Left renal pelvis (tissue), 4 donors: ENCODE results near the gene SFSWAP. TPM values are rescaled to one million over a fixed set of nuclear protein-coding genes. Genes with fewer than 3 reads are reported as not detected.

ENCODE experiments used
- DNase-seq, 4 donors: peaks; one replicate each; pipeline ENCODE4 v3.0.0-alpha.2; 2013; ENCODE audit warnings: low read depth in 4 of 4, low spot score in 3 of 4
- polyA plus RNA-seq, 4 donors: library from polyadenylated mRNA; unstranded; fragments of 120-200 nt; gene quantifications; one replicate each; pipeline ENCODE4 v1.2.1, GENCODE V29; 2013; ENCODE audit not compliant: insufficient read length in 4 of 4

Gene SFSWAP
- polyA plus RNA-seq, 4 donors = 40.3 to 58.4 (median 47.4) TPM

GRCh38 chr12:131783915-131784541 is 73.1 kb downstream of the SFSWAP start:
- no peak for DNase-seq

DNA sequence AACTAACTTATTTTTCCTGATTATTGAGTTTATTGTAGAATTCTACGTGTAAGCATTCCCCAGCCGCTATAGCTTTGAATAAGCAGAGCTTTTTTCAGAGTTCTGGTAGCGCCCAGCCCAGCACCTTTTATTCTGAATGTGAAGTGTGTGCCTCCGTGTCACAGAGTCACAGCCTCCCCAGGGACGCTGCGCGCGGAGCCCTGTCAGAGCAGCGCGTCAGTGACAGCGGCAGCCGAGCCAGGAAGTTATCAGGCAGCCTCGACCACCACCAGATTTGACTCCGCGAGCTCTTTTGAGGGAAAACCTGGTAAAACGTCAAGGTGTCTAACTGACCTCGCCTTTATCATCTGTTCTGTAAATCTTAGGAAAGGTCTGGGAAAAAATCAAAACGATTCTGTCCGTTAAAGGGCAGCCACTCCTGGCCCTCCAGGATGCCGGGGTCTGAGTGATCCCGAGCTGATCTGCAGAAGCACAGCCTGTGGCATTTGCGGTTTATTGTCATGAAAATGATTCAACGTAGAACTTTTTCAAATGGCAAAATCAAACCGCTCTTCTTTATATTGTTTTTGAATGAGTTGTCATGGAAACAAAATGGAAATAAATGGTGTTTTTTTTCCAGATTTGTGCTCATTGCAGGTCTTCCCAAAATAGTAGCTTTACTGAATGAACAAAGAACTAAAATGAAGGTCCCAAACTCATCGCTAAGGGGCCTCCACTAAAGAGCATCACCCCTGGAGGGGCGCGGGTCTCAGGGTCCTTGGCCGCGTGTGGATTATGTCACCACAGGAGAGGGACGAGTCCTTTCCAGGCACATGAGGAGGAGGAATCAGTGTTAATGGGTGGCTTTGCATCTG is 74.2 kb downstream of the SFSWAP start:
- DNase-seq = no peak

- DNase-seq = no peak
Measured at GRCh38 chr12:131785763-131786330, 75.0 kb downstream of the SFSWAP start.

GRCh38 chr12:131786331-131786730 is 75.4 kb downstream of the SFSWAP start:
- DNase-seq = no peak

DNA sequence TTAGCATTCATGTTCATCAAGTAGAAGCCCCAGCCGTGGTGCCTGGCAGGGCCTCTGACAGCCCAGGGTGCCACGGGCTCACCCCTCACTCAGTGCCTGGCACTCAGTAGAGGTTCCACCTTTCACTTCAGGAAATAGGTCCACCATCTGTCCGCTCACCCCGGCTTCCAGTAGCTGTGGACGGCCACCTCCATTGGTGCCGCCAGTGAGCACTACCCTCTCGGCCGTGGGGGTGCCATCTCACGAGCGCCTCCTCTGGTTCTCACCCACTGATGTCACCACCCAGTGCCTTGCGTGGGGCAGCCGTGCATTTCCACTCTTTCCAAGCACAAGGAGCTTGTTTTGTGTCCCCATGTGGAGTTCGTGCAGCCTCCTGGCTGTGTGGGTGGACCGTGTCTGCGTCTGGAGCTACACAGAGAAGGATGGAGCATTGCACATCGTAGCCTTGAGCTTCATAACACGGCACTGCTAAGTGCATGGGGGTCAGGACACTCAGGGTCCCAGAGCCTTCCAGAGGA is 76.3 kb downstream of the SFSWAP start:
- DNase-seq = no peak

DNA sequence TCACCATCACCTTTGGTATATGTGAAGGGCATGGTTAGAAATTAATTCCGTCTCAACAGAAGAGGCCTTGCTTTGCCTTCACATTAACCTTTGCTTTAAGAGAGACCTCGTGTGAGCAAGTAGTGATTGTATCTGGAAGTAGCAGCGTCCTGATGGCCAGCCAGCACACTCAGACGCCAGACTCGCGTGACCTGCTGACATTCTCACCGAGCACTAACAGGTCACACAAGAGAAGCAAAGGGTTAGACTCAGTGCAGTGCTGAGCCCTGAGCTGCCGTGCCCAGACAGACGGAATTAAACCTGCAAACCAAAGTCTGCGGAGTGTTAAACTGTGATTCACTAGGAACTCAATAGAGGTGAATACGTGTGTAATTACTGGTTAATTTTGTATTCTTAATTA is 77.2 kb downstream of the SFSWAP start:
- DNase-seq = no peak

DNA sequence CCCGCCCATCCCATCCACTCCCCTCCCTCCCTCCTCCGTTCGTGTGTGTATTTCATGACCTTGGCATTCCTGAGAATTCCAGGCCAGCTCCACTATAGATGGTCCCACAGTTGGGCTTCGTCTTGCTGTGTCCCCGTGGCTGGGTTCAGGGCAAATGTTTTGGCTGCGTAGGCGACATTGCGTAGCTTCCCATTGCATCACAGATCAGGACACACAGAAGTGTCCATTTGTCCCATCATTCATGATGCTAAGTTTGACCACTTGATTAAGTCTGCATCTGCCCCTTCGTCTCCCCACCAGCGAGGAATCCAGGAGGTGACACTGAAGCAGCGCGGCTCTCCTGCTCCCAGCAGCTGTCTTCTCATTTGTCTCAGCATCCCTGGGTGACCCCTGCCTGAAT is 78.7 kb downstream of the SFSWAP start:
- no peak for DNase-seq

GRCh38 chr12:131793243-131794022 is 82.5 kb downstream of the SFSWAP start:
- no peak for DNase-seq

DNA sequence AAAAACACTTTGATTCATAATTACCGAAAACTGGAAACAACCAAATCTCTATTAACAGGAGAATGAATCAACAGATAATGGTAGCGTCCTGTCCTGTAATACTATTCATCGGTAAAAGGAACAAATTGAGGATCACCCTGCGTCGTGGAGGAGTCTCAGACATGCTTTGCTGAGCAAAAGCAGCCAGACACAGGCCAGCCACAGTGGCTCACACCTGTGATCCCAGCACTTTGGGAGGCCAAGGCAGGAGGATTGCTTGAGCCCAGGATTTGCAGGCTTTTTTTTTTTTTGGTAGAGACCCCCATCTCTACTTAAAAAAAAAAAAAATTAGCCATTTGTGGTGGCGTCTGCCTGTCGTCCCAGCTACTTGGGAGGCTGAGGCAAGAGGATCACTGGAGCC is 83.2 kb downstream of the SFSWAP start:
- no peak for DNase-seq

DNA sequence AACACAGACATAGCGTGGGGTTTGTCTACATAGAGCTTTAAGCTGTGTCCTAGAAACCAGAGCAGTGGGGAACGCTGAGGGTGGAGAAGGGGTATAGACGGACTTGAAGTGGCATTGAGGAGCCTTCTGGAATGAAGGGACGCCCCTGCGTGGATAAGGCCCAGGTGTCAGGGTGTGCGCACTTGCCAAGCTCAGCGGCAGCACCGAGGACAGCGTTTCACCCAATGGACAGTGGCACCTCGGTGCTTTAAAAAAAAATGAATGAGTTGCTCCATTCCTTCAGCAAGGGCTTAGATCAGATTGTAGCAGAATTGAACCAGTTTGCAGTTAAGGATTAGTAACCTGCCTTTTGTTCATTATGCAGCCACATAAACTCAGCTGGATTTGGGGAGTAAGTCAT is 83.7 kb downstream of the SFSWAP start:
- no peak for DNase-seq

GRCh38 chr12:131795064-131795463 is 84.2 kb downstream of the SFSWAP start:
- DNase-seq = no peak

DNA sequence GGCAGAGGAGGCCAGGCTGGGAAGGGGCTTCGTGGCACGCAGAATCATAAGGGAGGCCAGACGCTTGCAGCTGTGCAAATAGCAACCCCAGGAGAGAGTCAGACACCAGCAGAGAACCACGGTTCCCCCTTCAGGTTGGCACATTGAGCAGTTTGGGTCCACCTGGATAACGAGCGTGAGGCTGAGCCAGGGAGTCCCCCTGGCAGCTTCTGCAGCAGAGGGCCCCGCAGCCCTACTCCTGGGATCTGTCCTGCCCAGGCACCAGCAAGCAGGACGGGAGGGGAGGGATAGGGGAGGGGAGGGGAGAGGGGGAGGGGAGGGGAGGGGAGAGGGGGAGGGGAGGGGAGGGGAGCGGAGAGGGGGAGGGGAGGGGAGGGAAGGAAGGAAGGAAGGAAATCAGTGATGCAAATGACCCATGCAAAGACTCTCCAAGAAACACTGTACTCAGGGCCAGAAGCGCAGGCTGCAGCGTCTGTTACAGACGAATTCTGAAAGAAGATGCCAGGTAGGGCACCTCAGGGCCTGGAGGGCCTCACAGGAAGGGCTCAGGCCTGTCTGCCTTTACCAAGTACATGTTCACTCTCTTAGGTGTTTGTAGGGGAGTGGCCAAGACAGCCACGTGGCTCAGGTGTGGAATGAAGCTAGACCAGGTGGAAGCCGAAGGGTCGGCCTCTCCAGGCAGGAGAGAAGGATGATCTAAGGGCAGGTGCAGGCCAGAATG is 85.0 kb downstream of the SFSWAP start:
- DNase-seq = no peak

- no peak for DNase-seq
Measured at GRCh38 chr12:131796411-131796736, 85.5 kb downstream of the SFSWAP start.

DNA sequence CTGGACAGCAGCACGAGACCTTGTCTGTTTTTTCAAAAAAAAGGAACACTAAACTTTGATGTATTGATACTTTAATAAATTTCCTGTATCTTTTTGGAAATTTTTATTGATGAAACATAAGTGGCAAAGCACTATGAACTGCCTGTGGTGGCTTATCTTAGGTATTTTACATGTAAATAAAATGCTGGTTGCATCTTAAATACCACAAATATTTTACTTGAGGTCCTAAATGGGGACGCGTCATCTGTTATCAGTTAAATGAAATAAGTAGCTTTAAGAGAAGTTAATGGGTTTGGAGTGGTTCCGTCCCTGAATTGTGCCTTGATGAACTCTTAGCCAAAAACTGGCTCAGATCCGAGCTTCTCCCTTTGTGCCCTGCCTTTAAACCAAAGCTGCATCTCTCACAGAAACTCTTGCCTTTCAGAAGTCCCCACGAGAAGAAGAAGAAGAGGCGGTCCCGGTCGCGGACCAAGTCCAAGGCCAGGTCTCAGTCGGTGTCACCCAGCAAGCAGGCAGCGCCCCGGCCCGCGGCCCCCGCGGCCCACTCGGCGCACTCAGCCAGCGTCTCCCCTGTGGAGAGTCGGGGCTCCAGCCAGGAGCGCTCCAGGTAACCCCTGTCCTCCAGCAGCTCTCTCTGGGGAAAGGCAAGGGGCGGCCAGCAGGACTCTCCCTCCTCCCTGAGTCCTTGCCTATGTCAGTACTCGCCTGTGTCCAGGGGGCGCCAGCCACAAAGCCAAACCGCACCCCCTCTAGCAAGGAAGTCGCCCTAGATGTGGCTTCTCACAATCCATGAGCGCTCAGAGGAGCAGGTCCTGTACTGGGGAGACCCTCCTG is 86.1 kb downstream of the SFSWAP start:
- no peak for DNase-seq

DNA sequence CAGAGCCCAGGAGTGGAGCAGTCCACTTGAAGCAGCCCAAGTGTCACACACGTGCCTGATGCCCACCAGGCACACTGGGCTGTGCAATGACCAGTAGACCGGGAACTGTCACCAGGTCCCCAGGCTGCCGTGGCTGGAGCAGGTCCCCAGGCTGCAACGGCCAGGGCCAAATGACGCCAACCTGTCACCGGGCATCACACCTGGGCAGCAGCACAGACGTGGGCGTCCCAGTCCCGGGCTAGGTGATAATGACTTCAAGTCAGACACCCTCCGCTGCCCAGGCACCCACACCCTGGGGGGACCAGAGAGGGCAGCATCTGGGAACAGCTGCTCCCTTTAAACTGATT is 86.7 kb downstream of the SFSWAP start:
- no peak for DNase-seq

DNA sequence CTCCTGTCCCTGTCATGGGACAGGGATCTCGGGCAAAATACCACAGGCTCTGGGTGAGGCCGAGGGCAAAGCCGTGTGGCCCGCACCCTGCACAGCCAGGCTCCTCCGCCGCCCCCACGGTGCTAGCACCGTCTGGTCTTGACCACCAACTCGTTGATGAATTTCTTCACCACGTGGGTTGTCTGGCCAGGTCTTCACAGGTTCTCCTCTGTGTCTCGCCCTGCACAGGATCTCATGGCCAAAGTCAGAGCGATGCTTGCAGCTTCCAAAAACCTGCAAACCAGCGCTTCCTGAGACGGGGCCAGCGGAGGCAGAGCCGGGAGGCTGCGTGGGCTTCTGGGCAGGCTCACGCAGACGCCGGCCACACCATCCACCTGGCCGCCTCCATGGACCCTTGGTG is 88.3 kb downstream of the SFSWAP start:
- DNase-seq = no peak

DNA sequence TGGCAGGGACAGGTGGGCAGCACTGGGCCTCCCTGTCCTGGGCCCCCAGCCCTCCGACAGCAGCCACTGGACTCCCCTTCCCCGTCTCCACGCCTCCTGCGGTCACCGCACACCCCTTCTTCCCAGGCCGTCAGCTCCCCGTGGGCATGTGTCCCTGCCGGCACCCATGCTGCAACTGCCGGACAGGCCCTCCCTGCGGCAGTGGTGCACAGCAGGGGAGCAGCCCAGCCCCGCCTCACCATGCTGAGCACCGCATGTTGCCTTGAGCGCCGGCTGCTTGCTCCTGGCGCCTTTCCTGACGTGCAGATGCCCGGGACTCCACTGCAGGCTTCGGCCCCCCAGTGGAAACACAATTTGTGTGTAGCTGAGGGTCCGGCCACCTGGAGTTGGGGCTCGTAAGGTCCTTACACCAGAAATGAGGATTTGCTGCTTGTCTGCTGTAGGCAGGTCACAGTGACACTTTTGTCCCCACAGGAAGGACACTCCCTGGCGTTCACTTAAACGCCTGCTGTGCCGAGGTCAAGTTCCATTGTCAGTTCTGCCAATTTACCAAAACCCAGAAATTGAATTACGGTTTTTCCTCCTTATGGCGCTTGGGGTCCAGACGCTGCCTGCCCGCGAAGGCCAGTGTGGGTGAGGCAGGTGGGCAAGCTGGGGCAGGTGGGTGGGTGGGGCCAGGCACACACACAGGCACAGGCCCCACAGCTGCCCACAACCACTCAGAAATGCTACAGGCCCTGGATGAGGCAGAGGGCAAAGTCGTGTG is 89.1 kb downstream of the SFSWAP start:
- no peak for DNase-seq

DNA sequence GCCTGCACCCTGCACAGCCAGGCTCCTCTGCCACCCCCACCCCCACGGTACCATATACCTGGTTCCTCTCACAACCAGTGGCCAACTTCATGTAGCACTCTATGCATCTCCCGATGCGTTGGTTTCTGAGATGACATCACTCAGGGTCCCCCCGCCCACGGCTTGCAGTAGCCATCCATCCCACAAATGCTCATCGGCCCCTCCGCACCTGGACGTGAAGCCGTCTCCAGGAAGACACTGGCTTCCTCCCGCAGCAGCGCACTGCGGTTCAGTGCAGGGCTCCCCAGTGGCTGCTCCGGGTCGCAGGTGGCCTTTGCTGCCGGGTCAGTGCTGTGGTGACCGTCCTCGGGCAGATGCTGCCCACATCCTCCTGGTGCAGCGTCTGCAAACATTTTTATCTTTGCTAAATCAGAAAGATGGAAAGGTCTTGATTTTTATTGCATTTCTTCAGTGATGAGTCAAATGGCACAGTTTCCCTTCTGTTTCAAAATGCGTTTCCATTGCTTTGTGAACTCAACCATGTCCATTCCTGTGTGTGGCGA is 89.8 kb downstream of the SFSWAP start:
- DNase-seq = no peak
